Measurements from ENCODE around the gene PJA2.

DNA sequence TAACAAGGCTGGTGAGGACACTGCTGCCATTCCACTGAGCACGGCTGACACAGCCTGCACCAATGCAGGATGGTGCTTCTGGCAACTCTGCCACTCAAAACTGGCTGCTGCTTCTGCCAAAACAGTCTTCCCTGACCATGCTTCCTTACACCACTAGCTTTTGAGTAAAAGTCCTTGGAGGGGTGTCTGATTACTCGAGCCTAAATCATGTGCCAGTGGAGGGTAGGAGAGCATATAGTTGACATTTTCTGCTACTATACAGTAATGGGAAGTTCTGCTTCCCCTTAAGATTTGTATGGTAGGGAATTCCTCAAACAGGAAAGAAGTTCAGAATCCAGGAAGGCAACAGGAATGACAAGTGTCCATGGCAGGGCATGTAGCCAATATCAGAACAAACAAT, 12.2 kb upstream of the PJA2 start:
- TF ChIP-seq, protein P1, sequence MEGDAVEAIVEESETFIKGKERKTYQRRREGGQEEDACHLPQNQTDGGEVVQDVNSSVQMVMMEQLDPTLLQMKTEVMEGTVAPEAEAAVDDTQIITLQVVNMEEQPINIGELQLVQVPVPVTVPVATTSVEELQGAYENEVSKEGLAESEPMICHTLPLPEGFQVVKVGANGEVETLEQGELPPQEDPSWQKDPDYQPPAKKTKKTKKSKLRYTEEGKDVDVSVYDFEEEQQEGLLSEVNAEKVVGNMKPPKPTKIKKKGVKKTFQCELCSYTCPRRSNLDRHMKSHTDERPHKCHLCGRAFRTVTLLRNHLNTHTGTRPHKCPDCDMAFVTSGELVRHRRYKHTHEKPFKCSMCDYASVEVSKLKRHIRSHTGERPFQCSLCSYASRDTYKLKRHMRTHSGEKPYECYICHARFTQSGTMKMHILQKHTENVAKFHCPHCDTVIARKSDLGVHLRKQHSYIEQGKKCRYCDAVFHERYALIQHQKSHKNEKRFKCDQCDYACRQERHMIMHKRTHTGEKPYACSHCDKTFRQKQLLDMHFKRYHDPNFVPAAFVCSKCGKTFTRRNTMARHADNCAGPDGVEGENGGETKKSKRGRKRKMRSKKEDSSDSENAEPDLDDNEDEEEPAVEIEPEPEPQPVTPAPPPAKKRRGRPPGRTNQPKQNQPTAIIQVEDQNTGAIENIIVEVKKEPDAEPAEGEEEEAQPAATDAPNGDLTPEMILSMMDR (conservative IDR thresholded peaks at IDR 0.05; ENCODE audit: low read depth, low read length): no peak
- TF ChIP-seq EZH2 (IDR thresholded peaks at IDR 0.05; ENCODE audit: low read length, unreplicated experiment): no peak
- TF ChIP-seq EZH2phosphoT487 (IDR thresholded peaks at IDR 0.05; ENCODE audit: borderline replicate concordance, low read length): no peak

All from PC-3 (cell line).